OCI-LY3 (cell line): ENCODE measurements around the gene TECTA.
"Not testable (repeated sequence)": the region's sequence is repeated elsewhere in the genome, so short reads cannot be mapped to it uniquely, and the experiment has no call there.

ENCODE experiments used
- CTCF ChIP-seq: fragments of 200-600, 300-600 bp; sonication (generic); IDR thresholded peaks from 2 replicates; pipeline ENCODE4 v1.5.1; 2014; ENCODE audit warnings: antibody characterized with exemption, low read length, low read depth
- EZH2phosphoT487 ChIP-seq: fragments of 200-600 bp; shearing (Covaris generic); IDR thresholded peaks from 2 replicates; pipeline ENCODE4 v1.6.1; 2018; ENCODE audit warnings: antibody characterized with exemption, mixed run types, low read depth

- not testable (repeated sequence) for TF ChIP-seq CTCF, EZH2phosphoT487
Observed at GRCh38 chr11:121177629-121178028, 76.6 kb downstream of the TECTA start.
